GM12892 (cell line): ENCODE results near the gene ARHGAP9.

ENCODE experiments used
- POLR2A ChIP-seq: IDR thresholded peaks from 2 replicates; pipeline ENCODE4 v1.6.1; 2011; ENCODE audit warnings: low read depth, low read length, control low read depth
- POLR2AphosphoS5 ChIP-seq: IDR thresholded peaks from 2 replicates; pipeline ENCODE4 v1.6.1; 2011; ENCODE audit warnings: low read depth, low read length, control low read depth
- TAF1 ChIP-seq: IDR thresholded peaks from 2 replicates; pipeline ENCODE4 v1.6.1; 2011; ENCODE audit warnings: low read depth, mild to moderate bottlenecking, control low read depth, low read length, borderline replicate concordance

DNA sequence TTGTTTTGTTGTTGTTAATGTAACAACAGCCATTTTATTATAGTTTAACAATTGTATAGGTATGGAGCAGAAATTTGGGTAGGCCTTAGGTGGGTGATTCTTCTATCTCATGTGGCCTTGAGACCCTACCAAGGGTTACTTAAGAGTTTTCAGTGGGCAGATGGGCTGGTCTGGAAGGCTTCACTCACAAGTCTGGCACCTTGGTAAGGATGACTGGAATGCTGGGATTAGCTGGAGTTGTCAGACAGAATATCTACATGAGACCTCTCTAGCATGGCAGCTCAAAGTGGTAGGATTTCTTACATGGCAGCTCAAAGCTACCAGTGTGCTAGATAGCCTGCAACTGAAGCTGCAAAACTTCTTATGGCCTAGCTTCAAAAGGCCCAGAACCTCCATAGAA lies 6.0 kb upstream of the ARHGAP9 start:
- TF ChIP-seq POLR2AphosphoS5 (no peak), POLR2A (no peak), TAF1 (no peak)
